Astrocyte (in vitro differentiated cells and primary cell): Measurements from ENCODE around the gene GLP1R. TPM values are rescaled to one million over a fixed set of nuclear protein-coding genes. Genes with fewer than 3 reads are reported as not detected.

Experiments used
- DNase-seq: peaks from one replicate; pipeline ENCODE4 v3.0.0-alpha.2; 2010; ENCODE audit warnings: low read depth
- FAIRE-seq: peaks from 2 replicates; lab custom pipeline; 2011; peaks lifted over from hg19 to GRCh38; lab: Jason Lieb, UNC
- H2AFZ ChIP-seq: 2 replicates; pipeline ENCODE4 v1.6.0; 2012; ENCODE audit warnings: low read depth, low read length, inconsistent platforms
- H3K27ac ChIP-seq: 2 replicates; pipeline ENCODE4 v1.5.1; 2011; ENCODE audit warnings: low read depth, low read length, inconsistent platforms
- H3K27me3 ChIP-seq: 2 replicates; pipeline ENCODE4 v1.6.0; 2011; ENCODE audit warnings: low read length, inconsistent platforms; ENCODE audit not compliant: insufficient read depth
- H3K36me3 ChIP-seq: 2 replicates; pipeline ENCODE4 v1.5.1; 2011; ENCODE audit warnings: low read length, inconsistent platforms; ENCODE audit not compliant: insufficient read depth
- H3K4me1 ChIP-seq: 2 replicates; pipeline ENCODE4 v1.5.1; 2011; ENCODE audit warnings: low read length, inconsistent platforms; ENCODE audit not compliant: insufficient read depth
- H3K4me2 ChIP-seq: 2 replicates; pipeline ENCODE4 v1.6.0; 2012; ENCODE audit warnings: low read length, inconsistent platforms
- H3K4me3 ChIP-seq: 2 replicates; pipeline ENCODE4 v1.5.1; 2011; ENCODE audit warnings: low read depth, mild to moderate bottlenecking, low read length, inconsistent platforms; ENCODE audit not compliant: insufficient read depth
- H3K79me2 ChIP-seq: 2 replicates; pipeline ENCODE4 v1.6.0; 2012; ENCODE audit warnings: mild to moderate bottlenecking, low read length, inconsistent platforms; ENCODE audit not compliant: insufficient read depth
- H3K9ac ChIP-seq: 2 replicates; pipeline ENCODE4 v1.6.0; 2012; ENCODE audit warnings: mild to moderate bottlenecking, low read length, inconsistent platforms
- H3K9me3 ChIP-seq: 2 replicates; pipeline ENCODE4 v1.5.1; 2012; ENCODE audit warnings: low read depth, mild to moderate bottlenecking, low read length, inconsistent platforms; ENCODE audit not compliant: insufficient read depth
- H4K20me1 ChIP-seq: 2 replicates; pipeline ENCODE4 v1.6.0; 2012; ENCODE audit warnings: low read length, inconsistent platforms; ENCODE audit not compliant: insufficient read depth
- H3K27ac Mint-ChIP-seq: one replicate; pipeline ENCODE4 v1.8.0; 2021; ENCODE audit warnings: mild to moderate bottlenecking, mixed read lengths; ENCODE audit not compliant: unreplicated experiment
- H3K27me3 Mint-ChIP-seq: one replicate; pipeline ENCODE4 v1.8.0; 2021; ENCODE audit warnings: low read depth, mixed read lengths; ENCODE audit not compliant: unreplicated experiment
- H3K36me3 Mint-ChIP-seq: one replicate; pipeline ENCODE4 v1.8.0; 2021; ENCODE audit warnings: low read depth, mixed read lengths; ENCODE audit not compliant: unreplicated experiment
- H3K4me1 Mint-ChIP-seq: one replicate; pipeline ENCODE4 v1.8.0; 2021; ENCODE audit warnings: low read depth, mixed read lengths; ENCODE audit not compliant: unreplicated experiment
- H3K4me3 Mint-ChIP-seq: one replicate; pipeline ENCODE4 v1.8.0; 2021; ENCODE audit warnings: mild to moderate bottlenecking, moderate library complexity, mixed read lengths; ENCODE audit not compliant: unreplicated experiment
- H3K9me3 Mint-ChIP-seq: one replicate; pipeline ENCODE4 v1.8.0; 2021; ENCODE audit warnings: mild to moderate bottlenecking, mixed read lengths; ENCODE audit not compliant: unreplicated experiment
- EZH2 ChIP-seq: IDR thresholded peaks from 2 replicates; pipeline ENCODE4 v1.6.1; 2012; ENCODE audit warnings: mild to moderate bottlenecking, low read length, inconsistent platforms; ENCODE audit not compliant: insufficient read depth
- total RNA-seq: library from RNA; stranded (reverse); gene quantifications from 2 replicates; pipeline ENCODE4 v1.2.1, GENCODE V29; 2021
- TF ChIP-seq, protein P1 (sequence below): IDR thresholded peaks from 2 replicates; pipeline ENCODE4 v1.5.1; 2011; ENCODE audit warnings: low read depth, mild to moderate bottlenecking, inconsistent platforms, low read length, moderate library complexity; ENCODE audit not compliant: insufficient read depth

Gene GLP1R
- total RNA-seq, 1 donor from 2014 or later = not detected

DNA sequence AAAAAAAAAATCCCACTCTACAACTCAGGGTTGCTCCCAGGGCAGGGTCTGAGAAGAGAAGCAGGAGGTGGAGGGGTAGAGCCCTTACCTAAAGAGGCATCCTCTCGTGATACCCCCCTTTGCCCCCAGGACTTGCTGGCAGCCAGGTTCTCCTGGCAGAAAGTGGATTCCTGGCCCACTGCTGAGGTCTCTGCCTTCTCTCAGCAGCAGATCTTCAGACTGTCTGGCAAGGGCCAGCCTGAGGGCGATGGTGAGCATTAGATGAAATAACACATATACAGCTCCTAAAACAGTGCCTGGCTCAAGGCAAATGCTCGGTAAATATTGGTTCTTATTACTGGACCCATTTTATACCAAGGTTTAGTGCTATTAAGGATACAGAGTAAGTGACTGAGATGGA lies 4.8 kb upstream of the GLP1R start:
- Histone ChIP-seq H3K27ac (no peak overlapping the region), H3K9me3 (no peaks in the 10 kb centered on the region), H3K9ac (no peak overlapping the region), H3K4me3 (no peak overlapping the region), H3K36me3 (no peaks in the 10 kb centered on the region), H3K27me3 (peaks cover 16% of the 10 kb centered on the region), H3K4me2 (no peak overlapping the region), H4K20me1 (no peaks in the 10 kb centered on the region), H3K79me2 (no peaks in the 10 kb centered on the region), H2AFZ (no peak overlapping the region), H3K4me1 (no peaks in the 10 kb centered on the region)
- FAIRE-seq (no peak), DNase-seq (no peak)
- TF ChIP-seq EZH2 = no peak
- H3K4me3 Mint-ChIP-seq = no peak overlapping the region
- H3K4me1 Mint-ChIP-seq = no peaks in the 10 kb centered on the region
- peaks cover 73% of the 10 kb centered on the region for H3K27me3 Mint-ChIP-seq
- no peaks in the 10 kb centered on the region for H3K36me3 Mint-ChIP-seq
- no peak overlapping the region for H3K27ac Mint-ChIP-seq
- no peaks in the 10 kb centered on the region for H3K9me3 Mint-ChIP-seq

DNA sequence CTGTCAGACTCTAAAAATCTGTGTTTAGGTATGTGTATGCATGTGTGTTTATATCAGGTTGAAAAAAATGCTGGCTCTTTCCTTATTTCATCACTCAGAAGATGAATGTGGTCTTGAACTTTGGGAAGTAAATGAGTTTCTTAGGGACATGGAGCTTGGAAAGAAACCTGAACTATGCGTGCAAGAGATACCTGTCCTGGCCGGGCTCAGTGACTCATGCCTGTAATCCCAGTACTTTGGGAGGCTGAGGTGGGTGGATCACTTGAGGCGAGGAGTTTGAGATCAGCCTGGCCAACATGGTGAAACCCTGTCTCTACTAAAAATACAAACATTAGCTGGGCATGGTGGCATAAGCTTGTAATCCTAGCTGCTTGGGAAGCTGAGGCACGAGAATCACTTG lies 4.4 kb upstream of the GLP1R start:
- no peaks in the 10 kb centered on the region for H4K20me1 ChIP-seq
- no peaks in the 10 kb centered on the region for H3K36me3 ChIP-seq
- no peaks in the 10 kb centered on the region for H3K9me3 Mint-ChIP-seq
- H3K4me1 Mint-ChIP-seq = no peaks in the 10 kb centered on the region
- no peak overlapping the region for H3K27ac ChIP-seq
- FAIRE-seq (no peak), DNase-seq (no peak)
- H3K27ac Mint-ChIP-seq = no peak overlapping the region
- H3K9me3 ChIP-seq = no peaks in the 10 kb centered on the region
- H3K4me1 ChIP-seq = no peaks in the 10 kb centered on the region
- H3K79me2 ChIP-seq = no peaks in the 10 kb centered on the region
- H3K9ac ChIP-seq = no peak overlapping the region
- H3K4me3 Mint-ChIP-seq = no peak overlapping the region
- no peaks in the 10 kb centered on the region for H3K36me3 Mint-ChIP-seq
- no peak overlapping the region for H3K4me3 ChIP-seq
- H3K27me3 ChIP-seq = peaks cover 16% of the 10 kb centered on the region
- no peak overlapping the region for H2AFZ ChIP-seq
- no peak for TF ChIP-seq EZH2
- TF ChIP-seq, protein P1, sequence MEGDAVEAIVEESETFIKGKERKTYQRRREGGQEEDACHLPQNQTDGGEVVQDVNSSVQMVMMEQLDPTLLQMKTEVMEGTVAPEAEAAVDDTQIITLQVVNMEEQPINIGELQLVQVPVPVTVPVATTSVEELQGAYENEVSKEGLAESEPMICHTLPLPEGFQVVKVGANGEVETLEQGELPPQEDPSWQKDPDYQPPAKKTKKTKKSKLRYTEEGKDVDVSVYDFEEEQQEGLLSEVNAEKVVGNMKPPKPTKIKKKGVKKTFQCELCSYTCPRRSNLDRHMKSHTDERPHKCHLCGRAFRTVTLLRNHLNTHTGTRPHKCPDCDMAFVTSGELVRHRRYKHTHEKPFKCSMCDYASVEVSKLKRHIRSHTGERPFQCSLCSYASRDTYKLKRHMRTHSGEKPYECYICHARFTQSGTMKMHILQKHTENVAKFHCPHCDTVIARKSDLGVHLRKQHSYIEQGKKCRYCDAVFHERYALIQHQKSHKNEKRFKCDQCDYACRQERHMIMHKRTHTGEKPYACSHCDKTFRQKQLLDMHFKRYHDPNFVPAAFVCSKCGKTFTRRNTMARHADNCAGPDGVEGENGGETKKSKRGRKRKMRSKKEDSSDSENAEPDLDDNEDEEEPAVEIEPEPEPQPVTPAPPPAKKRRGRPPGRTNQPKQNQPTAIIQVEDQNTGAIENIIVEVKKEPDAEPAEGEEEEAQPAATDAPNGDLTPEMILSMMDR = no peak
- peaks cover 72% of the 10 kb centered on the region for H3K27me3 Mint-ChIP-seq
- no peak overlapping the region for H3K4me2 ChIP-seq

DNA sequence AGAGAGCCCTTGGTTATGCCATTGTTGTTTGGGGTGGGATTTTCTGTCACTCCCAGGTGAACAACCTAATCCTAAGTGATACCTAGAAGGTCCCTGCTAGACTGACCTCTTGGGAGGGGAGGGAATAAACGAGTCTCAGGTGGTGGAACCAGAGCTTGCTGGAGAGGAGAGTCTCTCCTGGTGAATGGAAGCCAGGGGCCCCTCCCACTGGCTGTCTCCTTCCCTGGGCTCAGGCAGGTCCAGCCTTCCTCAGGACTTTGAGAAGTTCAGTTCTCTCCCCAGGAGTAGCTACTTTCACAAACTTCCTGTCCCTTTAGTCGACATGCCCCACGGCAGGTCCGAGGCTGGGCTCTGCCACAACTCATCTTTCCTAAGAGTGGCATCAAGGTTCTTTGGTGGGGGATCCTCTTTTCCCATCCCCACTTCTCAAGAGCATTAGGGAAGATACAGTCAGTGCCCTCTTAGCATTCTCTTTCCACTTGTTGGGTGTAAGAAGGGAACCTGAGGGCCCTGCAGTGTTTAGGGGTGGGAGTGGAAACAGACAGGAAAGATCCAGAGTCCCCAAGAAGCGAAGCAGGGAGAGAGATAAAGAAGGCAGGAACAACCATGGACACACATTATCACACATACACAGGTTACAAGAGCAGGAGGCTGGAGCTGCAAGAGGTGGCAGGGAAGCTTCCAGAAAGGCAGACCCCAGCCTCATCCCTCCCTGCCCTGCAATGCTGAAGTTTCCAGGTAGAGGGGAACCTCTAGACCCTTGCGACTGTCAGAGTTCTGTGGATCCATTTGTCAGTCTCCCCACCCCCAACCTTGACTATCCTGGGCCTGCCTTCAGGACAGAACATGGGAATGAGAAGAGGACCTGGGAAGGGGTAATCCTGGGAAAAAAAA lies 900 bp upstream of the GLP1R start:
- H3K9me3 Mint-ChIP-seq = no peaks in the 10 kb centered on the region
- no peak overlapping the region for H3K4me3 ChIP-seq
- no peaks in the 10 kb centered on the region for H3K4me1 ChIP-seq
- no peak overlapping the region for H3K27ac Mint-ChIP-seq
- H4K20me1 ChIP-seq = no peaks in the 10 kb centered on the region
- H3K4me2 ChIP-seq = no peak overlapping the region
- no peaks in the 10 kb centered on the region for H3K79me2 ChIP-seq
- H3K27me3 ChIP-seq = peaks cover 16% of the 10 kb centered on the region
- H3K4me1 Mint-ChIP-seq = peaks cover 13% of the 10 kb centered on the region
- H3K27me3 Mint-ChIP-seq = peaks cover 52% of the 10 kb centered on the region
- H3K27ac ChIP-seq = no peak overlapping the region
- no peaks in the 10 kb centered on the region for H3K36me3 Mint-ChIP-seq
- no peak for TF ChIP-seq EZH2
- TF ChIP-seq, protein P1 = no peak
- peak overlapping the region; percentile 20 for H3K4me3 Mint-ChIP-seq
- FAIRE-seq (no peak), DNase-seq (no peak)
- H3K9ac ChIP-seq = no peak overlapping the region
- H3K9me3 ChIP-seq = no peaks in the 10 kb centered on the region
- H2AFZ ChIP-seq = no peak overlapping the region
- H3K36me3 ChIP-seq = no peaks in the 10 kb centered on the region
